HL-60 (cell line): Measurements from ENCODE around the gene PTDSS2.
"Not testable (repeated sequence)": the region's sequence is repeated elsewhere in the genome, so short reads cannot be mapped to it uniquely, and the experiment has no call there.

Experiments
- DNase-seq, 2 experiments: peaks; one replicate each; pipeline ENCODE4 v3.0.0-alpha.2; 2010 to 2020; ENCODE audit warnings: low read depth in 1 of 2, low spot score in 1 of 2
- H3K27ac ChIP-seq: fragments of 250-450 bp; sonication (Bioruptor Pico); replicated peaks from 2 replicates; pipeline ENCODE4 v1.5.1; 2020; ENCODE audit warnings: mild to moderate bottlenecking, moderate library complexity
- H3K27me3 ChIP-seq: fragments of 250-450 bp; sonication (Bioruptor Pico); 2 replicates; pipeline ENCODE4 v1.5.1; 2021; ENCODE audit warnings: mild to moderate bottlenecking, moderate library complexity; ENCODE audit not compliant: insufficient read depth, poor library complexity, severe bottlenecking
- H3K4me3 ChIP-seq: replicated peaks from 2 replicates; pipeline ENCODE4 v1.5.1; 2011; ENCODE audit warnings: mild to moderate bottlenecking, control low read depth, low read length; ENCODE audit not compliant: insufficient read depth
- CTCF ChIP-seq: IDR thresholded peaks from one replicate; pipeline ENCODE4 v1.5.1; 2011; ENCODE audit warnings: low read length, control low read depth, inconsistent platforms; ENCODE audit not compliant: insufficient read depth
- GABPA ChIP-seq: IDR thresholded peaks from 2 replicates; pipeline ENCODE4 v1.6.1; 2012; ENCODE audit warnings: low read depth
- POLR2AphosphoS5 ChIP-seq: IDR thresholded peaks from 2 replicates; pipeline ENCODE4 v1.6.1; 2012; ENCODE audit warnings: low read depth
- REST ChIP-seq: IDR thresholded peaks from 2 replicates; pipeline ENCODE4 v1.6.1; 2012; ENCODE audit warnings: low read depth; ENCODE audit not compliant: insufficient replicate concordance
- SPI1 ChIP-seq: IDR thresholded peaks from 2 replicates; pipeline ENCODE4 v1.6.1; 2012; ENCODE audit warnings: low read depth, mild to moderate bottlenecking, borderline replicate concordance
- long read RNA-seq: library from polyadenylated mRNA; unstranded; transcript quantifications from one replicate; pipeline ENCODE4 v2.0.0, GENCODE V29; 2020

The PTDSS2 gene
- long read RNA-seq, partial matches to known transcripts: 7 of 19 reads
- long read RNA-seq, other reads (novel, unspliced or antisense): 10 of 19 reads

GRCh38 chr11:449889-450808 lies at the start of gene PTDSS2:
TSS of gene PTDSS2 (plus strand) at chr11:450279. CDS start at chr11:450456, 177 bp downstream.
- peak within 1 kb of the TSS; percentile 89 for H3K4me3 ChIP-seq
- H3K27ac ChIP-seq: peak within 1 kb of the TSS; percentile 70
- H3K27me3 ChIP-seq: no peaks in the 10 kb centered on the region
- DNase-seq: peak; percentile 96 to 97
- TF ChIP-seq SPI1: no peak
- no peak for TF ChIP-seq CTCF
- TF ChIP-seq REST: no peak
- no peak for TF ChIP-seq GABPA
- peak; percentile 33; the same call in 1 of the 2 replicates for TF ChIP-seq POLR2AphosphoS5

- not testable (repeated sequence) for H3K27me3 ChIP-seq, DNase-seq, H3K4me3 ChIP-seq, H3K27ac ChIP-seq
These were observed 48.9 kb upstream of the PTDSS2 start for GRCh38 chr11:401196-401595.

- TF ChIP-seq CTCF (no peak), REST (no peak), GABPA (no peak), POLR2AphosphoS5 (no peak), SPI1 (no peak)
- DNase-seq: no peak
These were observed 46.9 kb upstream of the PTDSS2 start for GRCh38 chr11:403021-403760.

GRCh38 chr11:403761-404431 lies 46.2 kb upstream of the PTDSS2 start:
- Histone ChIP-seq H3K4me3 (no peak overlapping the region), H3K27ac (no peak overlapping the region), H3K27me3 (no peaks in the 10 kb centered on the region)
- no peak for DNase-seq
- no peak for TF ChIP-seq CTCF
- TF ChIP-seq GABPA: no peak
- no peak for TF ChIP-seq REST
- no peak for TF ChIP-seq SPI1

More at GRCh38 chr11:403021-403760, 46.9 kb upstream of the PTDSS2 start:
- no peak overlapping the region for H3K4me3 ChIP-seq
- H3K27ac ChIP-seq: no peak overlapping the region
- no peaks in the 10 kb centered on the region for H3K27me3 ChIP-seq
